T-cell (primary cell): Measurements from ENCODE around the gene SHISA8. TPM values are rescaled to one million over a fixed set of nuclear protein-coding genes. Genes with fewer than 3 reads are reported as not detected.

ENCODE experiments used
- ATAC-seq, 4 experiments: fragments of 200-7000 bp in 3 of 4; fragments of 150-1000 bp in 1 of 4; cut with Tn5 transposase; replicated peaks in 1 of 4; 1 replicate in 3 of 4; 2 replicates in 1 of 4; pipeline ENCODE4 v1.10.0; 2021; ENCODE audit warnings: moderate library complexity in 3 of 4, mild to moderate bottlenecking in 2 of 4, moderate number of reproducible peaks in 1 of 4
- CTCF ChIA-PET, 2 donors: fragments of 300-600 bp; sonication (Branson Sonifier 250); formaldehyde crosslinking; loops; one replicate each; lab custom pipeline; 2022; ENCODE audit warnings: antibody characterized with exemption in 2 of 2; lab: Charles Lee
- POLR2A ChIA-PET, 2 donors: fragments of 300-600 bp; sonication (Branson Sonifier 250); formaldehyde crosslinking; loops; one replicate each; lab custom pipeline; 2022; ENCODE audit warnings: antibody characterized with exemption in 2 of 2; lab: Charles Lee
- DNase-seq, 35 experiments: peaks; one replicate each; pipeline versions ENCODE4 v3.0.0 to v3.0.0-alpha.2; 2013 to 2023
- H3K27ac ChIP-seq: one replicate; pipeline ENCODE4 v1.5.1; 2013; ENCODE audit warnings: low read length
- H3K27me3 ChIP-seq, 2 experiments: replicated peaks in 1 of 2; 1 replicate in 1 of 2; 2 replicates in 1 of 2; pipeline versions ENCODE4 v1.6.1 to v1.7.0; 2013; ENCODE audit warnings: low read length in 1 of 2, mixed read lengths in 1 of 2; ENCODE audit not compliant: control insufficient read depth in 2 of 2, insufficient read depth in 2 of 2; ENCODE audit errors: extremely low read depth in 1 of 2
- H3K36me3 ChIP-seq, 2 donors: 1 replicate in 1 of 2; 2 replicates in 1 of 2; pipeline versions ENCODE4 v1.6.1 to v1.7.0; 2013; ENCODE audit warnings: low read length in 1 of 2; ENCODE audit not compliant: control insufficient read depth in 2 of 2, insufficient read depth in 1 of 2; ENCODE audit errors: extremely low read depth in 1 of 2
- H3K4me1 ChIP-seq, 2 experiments: 1 replicate in 1 of 2; 2 replicates in 1 of 2; pipeline versions ENCODE4 v1.6.1 to v1.7.0; 2013; ENCODE audit warnings: low read length in 2 of 2, mixed read lengths in 1 of 2; ENCODE audit not compliant: insufficient read depth in 2 of 2, control insufficient read depth in 1 of 2; ENCODE audit errors: extremely low read depth in 1 of 2
- H3K4me3 ChIP-seq, 2 donors: 1 replicate in 1 of 2; 2 replicates in 1 of 2; pipeline versions ENCODE4 v1.5.1 to v1.7.0; 2013; ENCODE audit warnings: mild to moderate bottlenecking in 2 of 2, low read length in 1 of 2, moderate library complexity in 1 of 2; ENCODE audit not compliant: control insufficient read depth in 1 of 2; ENCODE audit errors: extremely low read depth in 1 of 2
- H3K9me3 ChIP-seq: 2 replicates; pipeline ENCODE4 v1.7.0; 2013
- H3K27ac Mint-ChIP-seq, 2 donors: one replicate each; pipeline ENCODE4 v1.8.0; 2020 to 2021; ENCODE audit warnings: mild to moderate bottlenecking in 2 of 2, mixed read lengths in 2 of 2
- H3K27me3 Mint-ChIP-seq, 2 donors: one replicate each; pipeline ENCODE4 v1.8.0; 2021 to 2022; ENCODE audit warnings: mixed read lengths in 2 of 2
- H3K36me3 Mint-ChIP-seq: one replicate; pipeline ENCODE4 v1.8.0; 2021; ENCODE audit warnings: mixed read lengths
- H3K4me1 Mint-ChIP-seq, 3 donors: one replicate each; pipeline ENCODE4 v1.8.0; 2020 to 2022; ENCODE audit warnings: mixed read lengths in 3 of 3, mild to moderate bottlenecking in 1 of 3
- H3K4me3 Mint-ChIP-seq, 3 donors: one replicate each; pipeline ENCODE4 v1.8.0; 2020 to 2022; ENCODE audit warnings: mild to moderate bottlenecking in 3 of 3, mixed read lengths in 3 of 3, moderate library complexity in 3 of 3
- H3K9me3 Mint-ChIP-seq, 3 donors: one replicate each; pipeline ENCODE4 v1.8.0; 2020 to 2022; ENCODE audit warnings: mixed read lengths in 3 of 3
- WGBS: methylation state at CpG from one replicate; pipeline ENCODE4 v1.1.5; 2013; ENCODE audit warnings: missing lambda C conversion rate; ENCODE audit not compliant: insufficient coverage; 5-methylcytosine and 5-hydroxymethylcytosine counted together
- total RNA-seq, 35 experiments: library from RNA in 6 of 35; stranded (reverse) in 6 of 35; fragments of 120-200 nt in 1 of 35; gene quantifications; one replicate each; pipeline versions ENCODE4 v1.2.1 to v1.2.4 and lab custom pipeline; 2013 to 2026

The SHISA8 gene
- total RNA-seq, 5 donors from 2014 or later (not counting 1 experiment from before 2014, with no cell fraction given) = 0.56 to 1.2 (median 0.75) TPM; not detected in 1

- POLR2A ChIA-PET = interaction anchor here (0.5 to 1.0 kb wide), 4 partner anchors 107 to 565 kb away, joined by 3 to 6 read pairs (median 5); partner anchors contain the start of gene SREBF2 (in 1 of the 2)
- H3K36me3 ChIP-seq = no peaks in the 10 kb centered on the region
- Mint-ChIP-seq H3K4me1 (peaks cover 13 to 18% (median 15%) of the 10 kb centered on the region in 3 donors), H3K36me3 (no peaks in the 10 kb centered on the region), H3K27ac (peak within 1 kb of the TSS; percentile 31 to 55), H3K4me3 (peak within 1 kb of the TSS; percentile 83 to 89 (median 85)), H3K27me3 (no peaks in the 10 kb centered on the region), H3K9me3 (no peaks in the 10 kb centered on the region)
- no peaks in the 10 kb centered on the region for H3K9me3 ChIP-seq
- peaks cover 0 to 8% of the 10 kb centered on the region in 2 experiments for H3K27me3 ChIP-seq
- WGBS = 2% methylated on average over 46 of the region's 56 CpGs
- ATAC-seq = peak; percentile 94 to 96 (median 96)
- CTCF ChIA-PET = interaction anchor here in 1 of 2 donors (0.7 to 2.4 kb wide), 6 partner anchors 10 to 675 kb away, joined by 3 to 8 read pairs (median 4); partner anchors contain the start of gene SREBF2
- H3K27ac ChIP-seq = no peak within 1 kb of the TSS
- H3K4me3 ChIP-seq = peak within 1 kb of the TSS; percentile 80 to 87
- H3K4me1 ChIP-seq = peaks cover 0 to 25% of the 10 kb centered on the region in 2 experiments
- peak; percentile 68 to 88 (median 80) for DNase-seq
Observed at GRCh38 chr22:41946629-41947423, 32.0 kb upstream of the SHISA8 start, which contains the start of gene CENPM. CENPM (minus strand) TSS chr22:41947152; CDS start chr22:41947076, 76 bp downstream.

GRCh38 chr22:41943661-41944209 lies 28.9 kb upstream of the SHISA8 start:
- Mint-ChIP-seq H3K9me3 (no peaks in the 10 kb centered on the region), H3K4me3 (no peak overlapping the region), H3K36me3 (no peaks in the 10 kb centered on the region), H3K27ac (no peak overlapping the region), H3K27me3 (no peaks in the 10 kb centered on the region), H3K4me1 (peaks cover 42 to 48% (median 44%) of the 10 kb centered on the region in 3 donors)
- Histone ChIP-seq H3K4me1 (peaks cover 5 to 55% of the 10 kb centered on the region in 2 experiments), H3K4me3 (no peak overlapping the region), H3K27me3 (peaks cover 0 to 8% of the 10 kb centered on the region in 2 experiments), H3K36me3 (no peaks in the 10 kb centered on the region), H3K27ac (no peak overlapping the region), H3K9me3 (no peaks in the 10 kb centered on the region)
- 90% methylated on average over 2 of the region's 9 CpGs for WGBS
- DNase-seq (no peak), ATAC-seq (no peak)
- ChIA-PET CTCF (interaction anchor here (0.6 to 1.7 kb wide), 6 partner anchors 18 to 992 kb away, joined by 3 to 6 read pairs (median 4); partner anchors contain the start of genes MEI1 (in 1 of the 2) and RBX1 (in 1 of the 2)), POLR2A (no interaction called here)

- no peaks in the 10 kb centered on the region for H3K9me3 Mint-ChIP-seq
- DNase-seq = peak; percentile 70 to 92 (median 83)
- WGBS = 29% methylated on average over 13 of the region's 13 CpGs
- Histone ChIP-seq H3K4me3 (peak overlapping the region in 1 of 2 donors; percentile 14), H3K36me3 (no peaks in the 10 kb centered on the region), H3K4me1 (peaks cover 5 to 48% of the 10 kb centered on the region in 2 experiments), H3K9me3 (no peaks in the 10 kb centered on the region), H3K27me3 (no peaks in the 10 kb centered on the region), H3K27ac (peak overlapping the region; percentile 99)
- H3K36me3 Mint-ChIP-seq = no peaks in the 10 kb centered on the region
- ChIA-PET CTCF (interaction anchor here (0.5 to 2.8 kb wide), 29 partner anchors 9 to 320 kb away, joined by 3 to 48 read pairs (median 5); partner anchors contain the start of genes CCDC134 (in 1 of the 2), MEI1 (in 1 of the 2), SHISA8 (in 1 of the 2) and SNU13 (in 1 of the 2)), POLR2A (interaction anchor here (0.6 to 1.8 kb wide), 16 partner anchors 14 to 532 kb away, joined by 3 to 19 read pairs (median 4); partner anchors contain the start of genes SREBF2 (in 2 of the 2), TNFRSF13C (in 2 of the 2), CCDC134 (in 1 of the 2) and MEI1 (in 1 of the 2))
- peak; percentile 54 to 79 (median 70) for ATAC-seq
- peaks cover 35 to 55% (median 47%) of the 10 kb centered on the region in 3 donors for H3K4me1 Mint-ChIP-seq
- H3K4me3 Mint-ChIP-seq = peak overlapping the region; percentile 72 to 92 (median 88)
- H3K27me3 Mint-ChIP-seq = no peaks in the 10 kb centered on the region
- peak overlapping the region; percentile 100 for H3K27ac Mint-ChIP-seq
Observed at GRCh38 chr22:41940832-41941765, 26.2 kb upstream of the SHISA8 start.

- Histone ChIP-seq H3K9me3 (no peaks in the 10 kb centered on the region), H3K36me3 (no peaks in the 10 kb centered on the region), H3K4me1 (peaks cover 5 to 40% of the 10 kb centered on the region in 2 experiments), H3K27me3 (no peaks in the 10 kb centered on the region), H3K27ac (peak overlapping the region; percentile 99), H3K4me3 (peak overlapping the region in 1 of 2 donors; percentile 50)
- H3K27me3 Mint-ChIP-seq = no peaks in the 10 kb centered on the region
- H3K9me3 Mint-ChIP-seq = no peaks in the 10 kb centered on the region
- peak overlapping the region; percentile 72 to 92 (median 88) for H3K4me3 Mint-ChIP-seq
- ChIA-PET CTCF (interaction anchor here (0.7 to 2.8 kb wide), 24 partner anchors 13 to 319 kb away, joined by 3 to 48 read pairs (median 5); partner anchors contain the start of genes CCDC134 (in 1 of the 2), MEI1 (in 1 of the 2), SHISA8 (in 1 of the 2) and SNU13 (in 1 of the 2)), POLR2A (interaction anchor here (0.6 to 1.8 kb wide), 16 partner anchors 13 to 1082 kb away, joined by 3 to 19 read pairs (median 4); partner anchors contain the start of genes SREBF2 (in 2 of the 2), TNFRSF13C (in 2 of the 2), CCDC134 (in 1 of the 2) and MEI1 (in 1 of the 2))
- ATAC-seq = peak; percentile 75 to 84 (median 78)
- H3K27ac Mint-ChIP-seq = peak overlapping the region; percentile 100
- 11% methylated on average over 8 of the region's 13 CpGs for WGBS
- H3K4me1 Mint-ChIP-seq = peaks cover 30 to 54% (median 43%) of the 10 kb centered on the region in 3 donors
- peak; percentile 69 to 98 (median 95) for DNase-seq
- H3K36me3 Mint-ChIP-seq = no peaks in the 10 kb centered on the region
Observed at GRCh38 chr22:41939981-41940831, 25.3 kb upstream of the SHISA8 start.

GRCh38 chr22:41936894-41937169 lies 22.0 kb upstream of the SHISA8 start:
- Histone ChIP-seq H3K9me3 (no peaks in the 10 kb centered on the region), H3K27ac (no peak overlapping the region), H3K4me1 (peaks cover 5 to 43% of the 10 kb centered on the region in 2 experiments), H3K27me3 (no peaks in the 10 kb centered on the region), H3K4me3 (no peak overlapping the region), H3K36me3 (no peaks in the 10 kb centered on the region)
- Mint-ChIP-seq H3K9me3 (no peaks in the 10 kb centered on the region), H3K4me3 (no peak overlapping the region), H3K36me3 (no peaks in the 10 kb centered on the region), H3K4me1 (peaks cover 30 to 56% (median 42%) of the 10 kb centered on the region in 3 donors), H3K27ac (peak overlapping the region in 1 of 2 donors; percentile 55), H3K27me3 (no peaks in the 10 kb centered on the region)
- POLR2A ChIA-PET = interaction anchor here (0.6 to 0.7 kb wide), 2 partner anchors 94 to 176 kb away, joined by 3 to 5 read pairs; no protein-coding TSS in a partner anchor
- no CpG with 5 or more reads among the region's 2 CpGs for WGBS
- CTCF ChIA-PET = no interaction called here
- ATAC-seq = no peak
- DNase-seq = no peak
